K562 (cell line): ENCODE measurements around the gene PDE8A.

Experiments used
- EZH2 ChIP-seq: IDR thresholded peaks from 2 replicates; pipeline ENCODE4 v1.6.1; 2012; ENCODE audit warnings: low read depth, mild to moderate bottlenecking, inconsistent platforms, low read length, borderline replicate concordance
- GATA2 ChIP-seq: sonication (generic); formaldehyde crosslinking; IDR thresholded peaks from 2 replicates; pipeline ENCODE4 v1.4.0; 2020; ENCODE audit warnings: mild to moderate bottlenecking, missing genetic modification reagents
- POLR2A ChIP-seq: fragments of 450-650 bp; conservative IDR thresholded peaks from 2 replicates; pipeline ENCODE4 v1.6.1; 2016
- RAD51 ChIP-seq: fragments of 450-650 bp; IDR thresholded peaks from 2 replicates; pipeline ENCODE4 v1.7.1; 2016; ENCODE audit warnings: low read depth, mild to moderate bottlenecking, borderline replicate concordance
- SP1 ChIP-seq: sonication (generic); formaldehyde crosslinking; IDR thresholded peaks from 2 replicates; pipeline ENCODE4 v1.8.1; 2022; ENCODE audit warnings: mild to moderate bottlenecking, missing genetic modification reagents
- ZBTB26 ChIP-seq: fragments of 450-650 bp; formaldehyde crosslinking; IDR thresholded peaks from 2 replicates; pipeline ENCODE4 v1.4.0; 2022; ENCODE audit warnings: missing genetic modification characterization
- ZEB2 ChIP-seq: fragments of 450-650 bp; IDR thresholded peaks from 2 replicates; pipeline ENCODE4 v1.6.1; 2016
- ZNF124 ChIP-seq: sonication (generic); formaldehyde crosslinking; IDR thresholded peaks from 2 replicates; pipeline ENCODE4 v1.8.1; 2022; ENCODE audit warnings: missing genetic modification reagents
- ZNF224 ChIP-seq: sonication (generic); formaldehyde crosslinking; IDR thresholded peaks from 2 replicates; pipeline ENCODE4 v1.8.0; 2022; ENCODE audit warnings: mild to moderate bottlenecking, missing genetic modification reagents

GRCh38 chr15:85048430-85048829 lies 66.8 kb downstream of the PDE8A start:
- TF ChIP-seq ZBTB26 = no peak
- TF ChIP-seq GATA2 (CRISPR knock-in tag) = no peak
- TF ChIP-seq ZNF124 = no peak
- no peak for TF ChIP-seq POLR2A
- no peak for TF ChIP-seq ZNF224
- TF ChIP-seq EZH2 = no peak
- no peak for TF ChIP-seq SP1 (CRISPR knock-in tag)
- TF ChIP-seq ZEB2 = no peak
- no peak for TF ChIP-seq RAD51
